B cell (primary cell): Measurements from ENCODE around the gene IFRD1.
"Not testable (repeated sequence)": the region's sequence is repeated elsewhere in the genome, so short reads cannot be mapped to it uniquely, and the experiment has no call there.

Experiments
- CTCF ChIP-seq: fragments of 200-600 bp; IDR thresholded peaks from one replicate; pipeline ENCODE4 v1.8.0; 2022; ENCODE audit warnings: antibody characterized with exemption, mild to moderate bottlenecking
- EZH2 ChIP-seq: IDR thresholded peaks from 2 replicates; pipeline ENCODE4 v1.6.1; 2012; ENCODE audit warnings: borderline replicate concordance, low read depth, mild to moderate bottlenecking, moderate library complexity, low read length; ENCODE audit not compliant: insufficient read depth, poor library complexity, severe bottlenecking

DNA sequence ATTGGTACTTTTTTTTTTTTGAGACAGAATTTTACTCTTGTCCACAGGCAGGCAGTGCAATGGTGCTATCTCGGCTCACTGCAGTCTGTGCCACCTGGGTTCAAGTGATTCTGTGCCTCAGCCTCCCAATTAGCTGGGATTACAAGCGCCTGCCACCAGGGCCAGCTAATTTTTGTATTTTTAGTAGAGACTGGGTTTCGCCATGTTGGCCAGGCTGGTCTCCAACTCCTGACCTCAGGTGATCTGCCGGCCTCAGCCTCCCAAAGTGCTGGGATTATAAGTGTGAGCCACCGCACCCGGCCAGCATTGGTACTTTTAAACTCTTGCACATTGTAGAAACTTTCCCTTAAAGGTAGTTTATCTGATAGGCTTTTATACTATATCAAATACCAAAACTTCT, 3.9 kb downstream of the IFRD1 start:
- not testable (repeated sequence) for TF ChIP-seq CTCF, EZH2
